AG10803 (cell line): ENCODE measurements around the gene COX6A1.

Experiments
- DNase-seq: peaks from one replicate; pipeline ENCODE4 v3.0.0; 2010; ENCODE audit warnings: low read depth
- H3K4me3 ChIP-seq: 2 replicates; pipeline ENCODE4 v1.5.1; 2011; ENCODE audit warnings: mild to moderate bottlenecking, low read length, control low read depth
- CTCF ChIP-seq: conservative IDR thresholded peaks from 2 replicates; pipeline ENCODE4 v1.5.1; 2011; ENCODE audit warnings: mild to moderate bottlenecking, low read length, control low read depth, inconsistent platforms

The COX6A1 gene

GRCh38 chr12:120468821-120469449 lies 31.0 kb downstream of the COX6A1 start:
- no peak for TF ChIP-seq CTCF
- DNase-seq: peak; percentile 13
- peak overlapping the region; percentile 91 for H3K4me3 ChIP-seq

GRCh38 chr12:120469450-120470149 lies 31.7 kb downstream of the COX6A1 start, which contains the start of gene SRSF9:
Gene SRSF9 (minus strand): TSS chr12:120469748. CDS start chr12:120469609, 139 bp downstream.
- peak; percentile 77 for TF ChIP-seq CTCF
- peak within 1 kb of the TSS; percentile 91 for H3K4me3 ChIP-seq
- peak; percentile 97 for DNase-seq

- DNase-seq: peak; percentile 16
- TF ChIP-seq CTCF: no peak
- peak overlapping the region; percentile 91 for H3K4me3 ChIP-seq
These were observed 32.4 kb downstream of the COX6A1 start for GRCh38 chr12:120470150-120470784.

- DNase-seq: peak; percentile 13
- H3K4me3 ChIP-seq: no peak overlapping the region
- TF ChIP-seq CTCF: no peak
These were observed 34.6 kb downstream of the COX6A1 start for GRCh38 chr12:120472521-120472920.

- no peak for TF ChIP-seq CTCF
- no peak for DNase-seq
These were observed 36.1 kb downstream of the COX6A1 start for GRCh38 chr12:120473807-120474615.

GRCh38 chr12:120474616-120474960 lies 36.7 kb downstream of the COX6A1 start:
- no peak overlapping the region for H3K4me3 ChIP-seq
- DNase-seq: peak; percentile 73
- no peak for TF ChIP-seq CTCF

More at GRCh38 chr12:120473807-120474615, 36.1 kb downstream of the COX6A1 start:
- no peak overlapping the region for H3K4me3 ChIP-seq
